Measurements from ENCODE around the gene ABCB9.

ABCB9 gene

DNA sequence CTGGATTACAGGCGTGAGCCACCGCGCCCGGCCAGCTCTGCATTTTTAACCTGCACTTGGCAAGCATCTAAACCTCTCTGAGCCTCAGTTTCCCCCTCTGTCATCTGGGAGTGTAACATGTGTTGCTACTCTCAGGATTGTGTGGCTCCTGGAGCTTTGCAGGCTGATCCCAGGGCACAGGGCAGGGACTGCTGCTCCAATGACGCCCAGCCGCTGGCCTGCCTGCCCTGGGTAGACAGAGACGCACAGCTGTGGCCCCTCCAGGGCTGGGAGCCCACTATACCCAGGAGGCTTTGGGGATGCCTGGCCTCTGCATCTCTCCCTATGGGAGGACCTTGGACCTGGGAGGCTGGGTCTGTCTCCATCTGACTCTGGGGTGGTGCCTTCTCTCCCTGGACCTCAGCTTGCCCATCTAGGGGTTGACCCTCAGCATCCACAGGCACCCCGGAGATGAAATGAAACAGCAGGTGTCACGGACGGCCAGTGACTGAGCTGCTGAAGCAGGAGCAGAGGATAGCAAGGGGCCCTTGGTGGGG, 27.9 kb upstream of the ABCB9 start:
- no peak for DNase-seq

DNA sequence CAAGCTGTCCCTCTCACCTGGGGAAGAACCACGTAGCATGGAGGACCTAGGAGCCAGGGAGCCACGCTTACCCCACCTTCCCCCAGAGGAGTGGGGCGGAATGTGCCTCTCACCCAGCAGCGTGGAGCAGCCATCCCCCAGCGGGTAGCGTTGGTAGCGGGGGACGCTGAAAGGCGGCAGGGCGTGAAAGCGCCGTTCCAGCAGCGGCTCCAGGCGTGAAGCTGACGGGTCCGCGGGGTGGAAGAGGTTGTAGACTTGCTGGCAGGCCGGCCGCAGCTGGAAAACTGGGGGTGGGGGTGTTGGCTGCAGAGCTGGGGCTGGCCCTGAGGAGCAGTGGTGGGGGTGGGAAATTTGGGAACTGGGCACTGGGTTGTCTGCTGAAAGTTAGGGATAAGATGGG, 26.1 kb upstream of the ABCB9 start:
- no peak for DNase-seq

DNA sequence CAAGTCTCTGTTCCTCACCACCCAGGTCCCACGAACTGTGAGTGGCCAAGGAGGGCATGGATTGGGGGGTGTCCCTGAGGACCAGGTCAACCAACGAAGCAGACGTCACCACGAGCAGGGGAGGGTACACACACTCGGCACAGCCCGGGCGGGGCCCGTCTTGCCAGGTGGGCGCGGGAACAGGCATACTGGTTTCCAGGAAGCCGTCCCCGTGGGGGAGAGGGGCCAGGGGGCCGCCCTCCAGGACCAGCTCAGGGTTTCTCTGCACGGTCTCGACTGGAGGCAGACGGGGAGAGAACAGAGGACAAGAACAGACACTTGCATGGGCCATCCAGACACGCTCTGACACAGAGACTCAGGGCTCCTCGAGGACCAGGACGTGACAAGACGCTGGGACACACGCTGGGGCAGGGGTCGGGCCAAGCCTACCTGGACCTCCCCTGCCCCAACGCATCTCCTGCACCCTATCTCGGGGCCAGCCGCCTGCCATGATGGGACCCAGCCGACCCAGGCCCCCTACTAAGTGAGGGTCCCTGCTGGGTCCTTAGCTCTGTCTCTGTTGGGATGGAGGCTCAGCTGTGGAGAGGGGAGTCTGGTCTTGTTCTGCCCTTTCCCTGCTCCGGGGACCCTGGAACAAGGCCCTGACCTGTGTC, 25.5 kb upstream of the ABCB9 start:
- no peak for DNase-seq

DNA sequence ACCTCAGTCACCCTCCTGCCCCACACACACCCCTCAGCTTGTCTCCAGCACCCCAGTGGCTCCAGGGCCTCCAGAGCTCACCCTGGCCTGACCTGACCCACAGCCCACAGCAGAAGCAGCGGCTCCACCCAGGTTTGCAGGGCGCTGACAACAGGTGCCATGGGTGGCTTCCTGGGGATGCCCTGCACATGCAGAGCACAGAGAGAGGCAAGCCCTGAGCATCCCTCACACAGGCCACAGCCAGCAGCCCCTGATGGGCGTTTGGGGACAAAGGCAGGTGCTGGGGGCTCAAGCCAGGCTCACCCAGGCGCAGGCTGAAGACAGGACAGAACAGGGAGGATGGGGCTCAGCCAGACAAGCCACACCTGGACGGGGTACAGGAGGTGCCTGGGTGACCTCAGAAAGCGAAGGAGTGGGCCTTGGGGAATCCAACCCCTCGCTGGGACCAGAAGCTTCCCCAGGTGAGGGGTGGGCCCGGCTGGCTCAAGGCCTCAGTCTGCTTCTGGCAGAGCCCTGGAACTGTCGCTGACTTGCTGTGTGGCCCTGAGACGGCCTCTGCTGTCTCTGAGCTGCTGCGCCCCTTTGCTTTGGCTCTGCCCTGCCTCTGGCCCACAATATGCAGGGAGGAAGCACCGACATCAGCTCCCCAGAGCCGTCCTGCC, 24.8 kb upstream of the ABCB9 start:
- DNase-seq: no peak

DNA sequence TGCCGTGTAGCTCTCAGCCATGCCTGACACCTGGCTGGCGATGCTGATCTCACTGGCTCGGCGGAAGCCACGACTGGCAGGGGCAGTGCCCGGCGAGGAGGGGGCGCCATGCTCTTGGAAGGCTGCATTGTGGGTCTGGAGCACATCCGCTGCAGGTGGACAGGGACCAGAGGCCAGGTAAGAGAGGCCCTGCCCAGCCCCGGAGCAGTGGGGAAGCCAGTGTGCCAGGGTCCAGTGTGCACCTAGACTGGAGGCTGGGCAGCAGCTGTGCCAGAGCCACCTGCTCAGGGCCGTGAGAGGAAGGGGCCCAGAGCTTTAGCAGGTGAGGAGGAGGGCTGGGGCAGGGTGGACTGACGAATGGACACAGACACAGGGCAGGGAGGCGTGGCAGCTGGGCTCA, 24.3 kb upstream of the ABCB9 start:
- no peak for DNase-seq

DNA sequence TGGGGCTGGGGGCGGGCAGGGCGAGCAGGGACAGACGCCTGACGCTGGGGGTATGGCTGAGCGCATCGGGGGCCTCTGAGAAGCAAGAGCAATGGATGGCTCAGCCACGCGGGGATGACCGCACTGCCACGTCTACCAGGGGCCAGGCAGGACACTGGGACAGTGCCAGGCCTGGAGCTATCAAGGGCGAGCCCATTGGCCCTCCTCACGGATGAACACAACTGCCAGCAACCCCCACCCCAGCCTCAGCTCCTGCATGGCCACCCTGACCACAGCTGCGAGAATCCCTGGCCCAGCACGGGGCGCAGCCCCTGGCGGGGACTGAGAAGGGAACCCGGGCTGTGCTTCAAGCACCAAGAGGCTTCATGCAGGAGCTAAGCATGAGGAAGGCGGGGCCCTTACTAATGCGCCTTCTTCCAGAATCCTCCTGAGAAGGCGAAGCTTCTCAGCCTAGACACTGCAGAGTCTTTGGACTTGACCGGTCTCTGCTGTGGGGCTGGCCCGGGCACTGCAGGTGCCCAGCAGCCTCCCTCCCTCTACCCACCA, 23.7 kb upstream of the ABCB9 start:
- DNase-seq: no peak

DNA sequence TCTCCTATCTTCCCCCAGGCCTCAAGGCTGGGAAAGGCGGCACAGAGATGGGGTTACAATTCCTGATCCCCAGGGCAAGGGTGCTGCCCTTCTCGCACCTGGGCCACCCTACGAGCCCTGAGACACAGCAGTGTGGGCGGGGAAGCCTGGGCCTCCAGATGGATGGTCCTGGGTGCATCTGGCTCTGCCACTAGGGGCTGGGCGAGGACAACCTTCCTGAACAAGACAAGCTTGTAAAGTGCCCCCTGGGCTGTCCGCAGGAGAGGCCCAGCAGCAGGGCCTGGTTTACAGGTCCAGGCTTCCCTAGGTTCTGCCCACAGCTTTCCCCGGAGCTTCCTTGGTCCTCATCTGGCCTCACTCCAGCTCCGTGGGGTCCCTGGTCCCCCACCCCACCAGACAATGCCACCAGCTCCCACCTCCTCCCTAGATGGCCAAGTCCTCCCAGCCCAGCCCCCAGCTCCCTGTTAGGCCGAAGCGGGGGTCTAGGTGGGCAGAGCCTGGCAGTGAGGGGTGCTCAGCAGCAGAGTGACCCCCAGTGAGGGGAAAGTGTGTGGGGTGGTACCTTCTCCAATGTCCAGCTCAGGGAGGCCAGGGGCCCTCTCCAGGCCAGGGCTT, 23.1 kb upstream of the ABCB9 start:
- DNase-seq: no peak

DNA sequence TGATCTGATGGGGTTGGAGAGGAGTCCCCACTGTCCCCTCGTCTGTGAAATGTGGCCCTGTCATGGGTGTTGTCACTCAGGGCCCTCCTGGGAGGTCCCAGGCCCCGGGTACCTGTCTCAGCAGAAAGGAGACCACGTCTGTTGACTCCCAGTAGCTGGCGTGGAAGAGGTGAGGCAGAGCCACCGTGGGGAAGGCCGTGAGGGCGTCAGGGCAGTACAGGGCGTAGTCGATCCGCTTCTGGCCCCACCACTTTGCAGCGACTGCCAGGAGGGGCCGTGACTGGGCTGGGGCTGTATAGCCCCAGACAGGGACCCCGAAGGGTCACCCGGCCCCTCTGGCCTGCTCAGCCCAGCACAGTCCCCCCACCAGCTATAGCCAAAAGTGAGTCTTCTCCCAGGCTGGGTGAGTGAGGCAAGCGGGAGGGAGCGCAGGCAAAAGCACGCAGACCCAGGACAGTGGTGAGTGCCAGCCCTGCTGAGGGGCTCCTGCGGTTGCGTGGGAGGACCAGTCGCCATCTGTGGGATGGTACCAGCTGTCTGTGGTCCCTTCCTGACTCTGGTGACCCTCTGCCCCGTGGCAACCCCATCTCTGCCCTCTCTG, 22.4 kb upstream of the ABCB9 start:
- no peak for DNase-seq

DNA sequence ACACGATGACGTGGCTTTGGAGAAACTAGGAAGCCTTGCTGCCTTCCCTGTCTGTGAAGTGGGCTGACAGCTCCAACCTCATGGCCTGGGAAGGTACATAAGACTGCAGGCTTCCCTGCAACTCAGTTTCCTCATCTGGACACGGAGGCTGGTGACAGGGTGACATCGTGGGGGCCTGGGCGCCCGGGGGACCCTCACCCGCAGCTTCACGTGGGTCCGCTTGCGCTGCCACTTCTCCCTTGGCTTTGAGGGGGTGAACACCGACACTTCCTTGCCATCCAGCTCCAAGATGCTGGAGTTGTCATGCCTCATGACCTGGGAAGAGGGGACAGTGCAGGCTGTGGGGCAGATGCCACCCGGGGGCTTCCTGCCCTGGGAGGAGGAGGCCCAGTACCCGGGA, 21.8 kb upstream of the ABCB9 start:
- DNase-seq: no peak

DNA sequence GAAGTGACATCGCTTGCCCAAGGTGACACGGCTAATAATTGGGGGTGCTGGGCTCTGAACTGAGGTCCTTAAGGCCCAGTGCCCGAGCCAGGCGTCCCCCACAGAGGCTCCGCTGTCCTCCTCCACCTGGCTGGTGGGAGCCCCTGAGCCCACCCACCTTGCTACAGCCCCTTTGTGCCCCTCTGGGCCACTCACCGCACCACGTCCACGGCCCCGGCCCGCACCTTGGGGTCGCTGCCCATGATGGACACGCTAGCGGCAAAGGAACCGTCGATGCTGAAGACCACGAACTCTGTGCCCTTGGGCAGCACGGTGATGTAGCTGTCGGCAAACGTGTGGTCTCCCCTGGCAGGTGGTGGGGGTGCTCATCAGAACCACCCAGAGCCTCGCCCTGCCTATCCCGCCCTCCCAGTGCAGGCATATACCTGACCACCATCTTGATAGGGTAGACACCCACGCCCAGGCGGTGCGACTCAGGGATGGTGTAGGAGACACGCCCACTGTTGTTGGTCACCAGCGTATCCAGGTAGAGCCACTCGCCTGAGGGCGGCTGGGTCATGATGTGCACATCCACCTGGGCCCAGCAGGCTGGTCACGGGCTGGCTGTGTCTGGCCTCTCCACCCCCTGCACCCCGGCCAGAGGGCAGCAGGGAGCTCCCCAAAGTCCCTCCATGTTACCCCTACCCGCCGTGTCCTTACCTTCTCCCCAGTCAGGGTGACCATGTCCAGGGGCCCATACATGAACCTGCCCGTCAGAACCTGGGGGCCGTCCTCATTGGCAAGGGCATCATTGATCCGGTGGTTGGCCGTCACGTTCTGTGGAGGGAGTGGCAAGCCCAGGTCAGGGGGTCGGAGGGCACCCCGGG, 21.1 kb upstream of the ABCB9 start:
- no peak for DNase-seq

DNA sequence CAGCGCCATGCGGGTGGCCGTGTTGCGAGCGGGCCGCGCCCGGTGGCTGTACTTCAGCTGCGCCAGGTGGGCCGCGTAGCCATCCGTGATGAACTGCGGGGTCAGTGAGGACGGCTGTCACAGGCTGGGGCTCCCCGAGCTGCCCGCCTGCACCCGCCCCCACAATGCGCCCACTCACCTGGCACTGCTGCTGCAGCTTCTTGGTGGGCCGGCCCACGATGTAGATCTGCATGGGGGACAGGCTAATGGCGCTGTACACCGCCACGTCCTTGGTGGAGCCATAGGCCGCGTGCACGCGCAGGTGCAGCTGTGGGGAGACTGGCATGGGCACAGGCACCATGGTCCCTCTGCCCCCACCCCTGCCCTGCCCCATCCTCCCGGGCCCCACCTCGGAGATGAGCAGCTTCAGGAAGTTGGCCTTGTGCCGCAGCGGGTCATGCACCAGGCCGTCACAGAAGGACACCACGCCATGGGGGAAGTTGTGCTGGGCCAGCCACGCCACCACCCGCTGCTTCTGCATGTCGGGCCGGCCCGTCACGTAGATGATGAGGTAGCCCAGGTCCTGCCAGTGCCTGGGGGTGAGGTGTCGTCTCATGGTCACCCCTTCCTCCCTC, 20.1 kb upstream of the ABCB9 start:
- DNase-seq: no peak

DNA sequence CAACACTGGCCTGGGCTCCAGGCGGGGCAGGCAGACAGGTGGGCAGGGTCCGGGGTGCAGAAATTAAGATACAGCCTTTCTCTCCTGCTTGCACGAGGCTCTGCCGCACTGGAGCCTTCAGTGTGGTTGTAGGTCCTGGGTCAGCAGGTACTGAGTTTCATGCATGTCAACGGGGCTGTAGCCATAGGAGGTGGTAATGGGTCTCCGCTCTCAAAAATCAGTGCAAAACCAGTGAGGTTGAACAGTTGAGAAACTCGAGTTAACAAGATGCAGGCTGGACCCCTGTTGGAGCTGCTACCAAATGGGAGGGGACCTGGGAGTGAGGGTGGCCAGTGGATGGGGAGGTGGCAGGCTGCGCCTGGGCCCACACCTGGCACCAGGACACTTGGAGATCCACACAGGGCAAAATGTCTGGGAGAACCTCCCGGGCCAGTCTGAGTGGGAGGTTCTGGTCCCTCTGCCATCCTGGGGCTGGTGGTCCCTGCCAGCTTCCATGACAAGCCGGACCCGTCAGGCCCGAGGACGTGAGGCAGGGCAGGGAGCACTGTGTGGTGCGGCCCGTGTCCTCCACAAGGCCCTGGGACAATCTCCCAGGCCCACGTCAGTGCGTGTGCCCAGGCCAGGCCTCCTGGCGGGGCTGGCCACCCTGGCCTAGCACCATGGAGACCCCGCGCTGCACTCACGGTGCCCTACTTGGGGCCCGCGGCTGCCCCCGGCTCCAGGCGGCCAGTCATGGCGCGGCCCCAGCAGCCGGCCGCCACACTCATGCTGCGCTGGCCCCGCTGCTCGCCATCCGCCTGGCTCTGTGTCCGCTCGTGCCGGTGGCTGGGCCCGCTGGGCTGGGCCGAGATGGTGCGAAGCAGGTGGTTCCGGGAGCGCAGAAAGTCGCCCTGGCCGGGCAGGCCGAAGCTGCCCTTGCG, 19.3 kb upstream of the ABCB9 start:
- no peak for DNase-seq

DNA sequence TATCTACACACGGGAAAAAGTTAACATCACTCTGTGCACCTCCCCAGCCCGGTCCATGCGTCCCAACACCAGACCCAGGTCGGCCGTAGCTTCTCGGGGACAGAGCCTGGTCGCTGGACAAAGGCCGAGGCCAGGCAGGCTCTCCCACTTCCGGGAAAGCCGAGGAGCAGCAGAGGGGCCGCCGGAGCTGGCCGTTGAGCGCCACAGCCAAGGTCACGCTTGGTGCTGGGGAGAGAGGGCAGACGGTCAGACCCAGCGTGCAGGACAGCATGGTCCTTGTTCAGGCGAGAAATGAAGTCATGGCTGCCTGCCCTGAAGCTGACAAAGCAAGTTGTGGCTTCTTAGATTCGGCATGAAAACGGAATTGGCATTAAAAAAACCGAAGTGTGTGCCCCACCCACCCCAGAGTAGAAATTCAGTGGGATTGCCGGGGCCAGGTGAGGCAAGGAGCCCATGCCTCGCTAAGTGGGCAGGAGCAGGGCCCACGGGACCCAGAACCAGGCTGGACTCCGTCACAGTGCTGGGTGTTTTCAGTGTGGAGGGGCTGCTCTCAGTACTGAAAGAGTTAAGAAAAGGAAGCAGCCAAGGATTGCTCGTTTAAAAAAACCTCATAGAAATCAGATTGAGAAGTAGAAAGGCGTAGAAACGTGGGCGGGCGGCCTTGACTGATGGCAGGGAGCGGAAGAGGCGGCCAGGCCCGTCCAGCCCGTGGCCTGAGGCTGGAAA, 18.5 kb upstream of the ABCB9 start:
- DNase-seq: no peak

DNA sequence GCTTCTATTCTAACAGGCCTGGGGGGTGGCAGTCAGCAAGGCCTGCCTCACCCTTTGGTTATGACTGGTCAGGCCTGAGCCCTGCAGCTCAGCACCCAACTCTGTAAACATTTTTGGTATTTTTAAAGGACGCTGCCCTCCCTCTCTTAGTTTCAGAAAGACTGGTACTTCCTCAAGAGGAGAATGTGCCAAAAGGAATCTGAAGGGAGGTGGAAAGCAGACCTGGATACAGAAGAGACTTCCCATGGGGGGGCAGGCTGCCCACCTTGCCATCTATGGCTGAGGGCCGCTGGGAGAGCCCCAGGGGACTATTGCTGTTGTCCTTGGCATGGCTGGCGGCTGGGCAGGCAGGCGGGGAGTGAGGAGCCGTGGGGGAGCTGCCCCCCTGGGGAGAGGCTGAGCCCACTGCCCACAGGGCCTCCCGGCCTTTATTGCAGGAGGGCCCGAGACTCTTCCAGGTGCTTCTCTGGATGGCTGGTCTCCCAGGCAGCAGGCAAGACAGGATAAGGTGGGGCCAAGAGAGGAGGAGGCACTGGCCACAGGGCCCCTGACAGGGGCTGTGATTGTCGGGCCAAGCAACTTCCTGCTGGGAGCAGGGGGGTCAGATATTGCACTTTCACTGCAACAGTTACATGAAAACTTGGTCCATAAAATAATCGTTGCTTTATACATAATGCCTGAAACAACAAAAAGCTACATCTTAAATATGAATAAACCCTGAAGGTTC, 17.7 kb upstream of the ABCB9 start:
- no peak for DNase-seq

DNA sequence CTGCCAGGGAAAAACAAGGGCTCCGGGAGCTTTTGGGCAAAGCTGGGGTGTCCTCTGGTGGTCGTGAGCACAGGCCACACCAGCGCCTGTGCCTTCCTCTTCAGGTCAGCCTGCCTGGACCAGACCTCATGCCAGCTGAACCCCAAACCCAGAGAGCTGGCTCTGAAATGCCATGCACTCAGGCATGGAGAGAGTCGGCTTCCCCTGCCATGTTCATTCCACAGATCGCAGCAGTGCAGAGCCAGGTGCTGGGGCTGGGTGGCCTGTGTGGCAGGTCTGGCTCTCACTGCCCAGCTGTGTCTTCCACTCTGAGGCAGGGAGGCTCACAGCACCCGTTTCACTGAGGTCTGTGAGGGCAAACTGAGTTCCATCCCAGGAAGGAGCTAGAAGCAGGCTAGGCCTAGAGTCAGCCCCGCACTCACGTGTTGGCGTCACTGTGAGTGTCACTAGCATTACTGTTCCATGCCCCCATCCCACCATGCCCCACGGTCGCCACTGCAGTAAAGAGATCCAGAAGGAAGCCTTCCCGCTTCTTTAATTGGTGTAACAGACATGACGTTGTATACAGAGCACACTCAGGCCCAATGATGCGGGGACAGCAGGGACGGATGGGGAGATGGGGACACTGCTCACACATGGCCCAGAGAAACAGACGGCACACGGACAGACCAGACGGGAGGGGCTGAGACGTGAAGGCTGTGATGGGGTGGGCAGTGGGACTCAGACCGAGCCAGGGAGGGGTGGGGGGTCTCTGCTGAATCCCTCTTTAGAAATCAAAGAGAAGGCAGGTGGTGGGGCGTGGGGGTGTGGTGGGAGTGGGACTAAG, 16.9 kb upstream of the ABCB9 start:
- no peak for DNase-seq

DNA sequence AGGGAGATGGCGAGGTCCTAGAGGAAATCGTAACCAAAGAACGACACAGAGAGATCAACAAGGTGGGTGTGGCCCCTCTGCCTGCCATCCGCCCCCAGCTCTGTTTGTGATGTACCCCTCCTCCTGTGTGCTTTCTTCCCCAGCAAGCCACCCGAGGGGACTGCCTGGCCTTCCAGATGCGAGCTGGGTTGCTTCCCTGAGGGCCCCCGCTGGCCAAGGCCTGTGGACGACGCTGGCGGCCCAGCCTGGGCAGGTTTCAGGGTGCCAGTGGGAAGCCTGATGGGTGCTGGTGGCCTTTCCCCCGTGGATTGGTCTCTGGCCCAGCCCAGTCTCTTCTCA, 16.2 kb upstream of the ABCB9 start:
- DNase-seq: no peak

DNA sequence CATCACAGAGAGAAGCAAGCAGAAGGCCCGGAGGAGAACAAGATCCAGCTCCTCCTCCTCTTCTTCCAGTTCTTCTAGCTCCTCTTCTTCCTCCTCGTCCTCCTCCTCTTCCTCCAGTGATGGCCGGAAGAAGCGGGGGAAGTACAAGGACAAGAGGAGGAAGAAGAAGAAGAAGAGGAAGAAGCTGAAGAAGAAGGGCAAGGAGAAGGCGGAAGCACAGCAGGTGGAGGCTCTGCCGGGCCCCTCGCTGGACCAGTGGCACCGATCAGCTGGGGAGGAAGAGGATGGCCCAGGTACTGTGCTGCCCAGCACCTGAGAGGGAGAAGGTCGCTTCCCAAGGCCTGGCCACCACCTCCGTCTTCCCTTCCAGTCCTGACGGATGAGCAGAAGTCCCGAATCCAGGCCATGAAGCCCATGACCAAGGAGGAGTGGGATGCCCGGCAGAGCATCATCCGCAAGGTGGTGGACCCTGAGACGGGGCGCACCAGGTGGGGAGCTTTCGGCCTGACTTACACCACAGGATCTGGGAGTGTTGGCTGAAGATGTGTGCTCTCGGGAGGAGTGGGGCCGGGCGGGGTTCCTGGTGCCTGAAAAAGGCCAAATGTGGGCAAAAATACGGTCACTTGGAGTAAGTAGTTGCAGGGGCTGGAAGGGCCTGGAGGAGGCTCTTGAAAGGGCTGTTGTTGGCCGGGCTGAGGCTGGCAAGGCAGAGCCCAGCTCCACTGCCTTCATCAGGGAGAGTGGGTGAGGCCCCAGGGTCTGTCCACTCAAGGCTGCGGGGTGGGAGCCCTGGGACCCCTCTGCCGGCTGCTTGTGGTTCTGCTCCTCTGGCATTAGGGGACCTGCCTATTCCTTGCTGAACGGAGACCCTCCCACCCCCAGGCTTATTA, 15.6 kb upstream of the ABCB9 start:
- no peak for DNase-seq

DNA sequence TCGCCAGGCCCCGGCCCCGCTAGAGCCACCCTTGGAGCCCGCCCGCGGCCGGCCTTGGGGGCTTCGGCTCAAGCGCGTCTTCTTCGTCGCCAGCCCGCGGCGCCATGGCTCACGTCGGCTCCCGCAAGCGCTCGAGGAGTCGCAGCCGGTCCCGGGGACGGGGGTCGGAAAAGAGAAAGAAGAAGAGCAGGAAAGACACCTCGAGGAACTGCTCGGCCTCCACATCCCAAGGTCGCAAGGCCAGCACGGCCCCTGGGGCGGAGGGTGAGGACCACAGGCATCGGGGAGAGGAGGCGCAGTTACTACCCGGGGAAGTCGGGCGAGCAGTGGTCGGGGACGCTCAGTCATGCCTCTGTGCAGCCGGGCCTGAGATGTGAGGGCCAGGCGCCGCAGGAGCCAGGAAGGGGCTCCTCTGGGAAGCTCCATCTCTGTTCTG, 14.8 kb upstream of the ABCB9 start:
- DNase-seq: no peak
